22Rv1 (cell line): Measurements from ENCODE around the gene NFATC4.

ENCODE experiments used
- ZFX ChIP-seq: fragments of 450-650 bp; IDR thresholded peaks from 2 replicates; pipeline ENCODE4 v1.6.1; 2017; ENCODE audit warnings: antibody characterized with exemption, borderline replicate concordance
- TF ChIP-seq, protein P1 (sequence below): fragments of 450-650 bp; IDR thresholded peaks from 2 replicates; pipeline ENCODE4 v1.5.1; 2017; ENCODE audit warnings: mild to moderate bottlenecking

DNA sequence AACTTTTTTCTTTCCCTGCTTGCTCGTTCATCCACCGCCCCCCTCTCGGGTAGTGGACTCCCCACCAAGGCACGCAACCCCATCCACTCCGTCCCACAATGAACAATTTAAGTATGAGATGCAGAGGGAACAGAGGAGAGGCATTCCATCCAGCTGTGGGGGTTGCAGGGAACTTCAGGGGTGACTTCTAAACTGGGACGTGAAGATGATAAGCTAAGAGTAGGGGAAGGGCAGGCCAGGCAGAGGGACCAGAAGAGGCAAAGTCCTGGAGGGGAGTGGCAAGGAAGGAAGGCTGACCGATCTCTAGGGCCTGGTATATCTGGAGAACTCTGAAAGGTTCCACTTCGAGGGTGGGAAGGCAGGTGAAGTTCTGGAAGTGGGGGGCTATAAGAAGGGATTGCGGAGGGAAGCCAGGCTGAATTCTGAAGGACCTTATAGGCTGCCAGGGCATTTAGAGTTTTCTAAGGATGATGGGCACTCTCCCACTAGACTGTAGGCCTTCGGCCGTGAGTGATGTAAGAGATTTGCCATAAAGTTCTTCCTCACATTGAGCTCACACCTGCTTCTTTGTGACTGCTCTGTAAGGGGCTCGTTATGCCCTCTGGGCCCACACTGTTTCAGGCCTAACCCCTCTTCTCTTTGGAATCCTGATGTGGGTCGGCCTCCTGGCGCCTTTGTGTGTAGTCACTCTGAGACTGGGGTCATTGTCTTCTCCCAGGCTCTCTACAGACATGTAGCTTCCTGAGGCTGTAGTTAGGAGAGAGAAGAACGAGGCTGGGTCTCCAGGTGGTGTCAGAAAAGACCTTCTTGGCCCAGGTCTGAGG, 12.1 kb downstream of the NFATC4 start:
- TF ChIP-seq, protein P1, sequence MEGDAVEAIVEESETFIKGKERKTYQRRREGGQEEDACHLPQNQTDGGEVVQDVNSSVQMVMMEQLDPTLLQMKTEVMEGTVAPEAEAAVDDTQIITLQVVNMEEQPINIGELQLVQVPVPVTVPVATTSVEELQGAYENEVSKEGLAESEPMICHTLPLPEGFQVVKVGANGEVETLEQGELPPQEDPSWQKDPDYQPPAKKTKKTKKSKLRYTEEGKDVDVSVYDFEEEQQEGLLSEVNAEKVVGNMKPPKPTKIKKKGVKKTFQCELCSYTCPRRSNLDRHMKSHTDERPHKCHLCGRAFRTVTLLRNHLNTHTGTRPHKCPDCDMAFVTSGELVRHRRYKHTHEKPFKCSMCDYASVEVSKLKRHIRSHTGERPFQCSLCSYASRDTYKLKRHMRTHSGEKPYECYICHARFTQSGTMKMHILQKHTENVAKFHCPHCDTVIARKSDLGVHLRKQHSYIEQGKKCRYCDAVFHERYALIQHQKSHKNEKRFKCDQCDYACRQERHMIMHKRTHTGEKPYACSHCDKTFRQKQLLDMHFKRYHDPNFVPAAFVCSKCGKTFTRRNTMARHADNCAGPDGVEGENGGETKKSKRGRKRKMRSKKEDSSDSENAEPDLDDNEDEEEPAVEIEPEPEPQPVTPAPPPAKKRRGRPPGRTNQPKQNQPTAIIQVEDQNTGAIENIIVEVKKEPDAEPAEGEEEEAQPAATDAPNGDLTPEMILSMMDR = no peak
- TF ChIP-seq ZFX = no peak
